K562 (cell line): Measurements from ENCODE around the gene RFT1. TPM values are rescaled to one million over a fixed set of nuclear protein-coding genes. Genes with fewer than 3 reads are reported as not detected.

Source experiments
- ASH1L ChIP-seq: fragments of 450-650 bp; IDR thresholded peaks from 2 replicates; pipeline ENCODE4 v1.6.1; 2018; ENCODE audit warnings: borderline replicate concordance, mild to moderate bottlenecking, low read depth; ENCODE audit not compliant: partially characterized antibody
- BRF2 ChIP-seq: IDR thresholded peaks from 3 replicates; pipeline ENCODE4 v1.6.1; 2011; ENCODE audit warnings: borderline replicate concordance, mild to moderate bottlenecking; ENCODE audit not compliant: insufficient read length, insufficient read depth
- CBFA2T3 ChIP-seq: fragments of 450-650 bp; IDR thresholded peaks from 2 replicates; pipeline ENCODE4 v1.6.1; 2017
- CSDE1 ChIP-seq, 2 experiments: fragments of 450-650 bp; IDR thresholded peaks; 2 replicates each; pipeline ENCODE4 v1.6.1; 2016; ENCODE audit warnings: mild to moderate bottlenecking in 1 of 2
- DEAF1 ChIP-seq: fragments of 450-650 bp; formaldehyde crosslinking; IDR thresholded peaks from 2 replicates; pipeline ENCODE4 v1.4.0; 2020; ENCODE audit warnings: mild to moderate bottlenecking, moderate library complexity
- E2F4 ChIP-seq: sonication (generic); formaldehyde crosslinking; IDR thresholded peaks from 2 replicates; pipeline ENCODE4 v1.8.0; 2022; ENCODE audit warnings: mild to moderate bottlenecking, low read depth, missing genetic modification reagents
- E2F6 ChIP-seq, 2 experiments: IDR thresholded peaks; 2 replicates each; pipeline ENCODE4 v1.6.1; 2011; ENCODE audit warnings: borderline replicate concordance in 1 of 2, control low read depth in 1 of 2, low read depth in 1 of 2, low read length in 1 of 2, mild to moderate bottlenecking in 1 of 2, mixed read lengths in 1 of 2, moderate library complexity in 1 of 2; ENCODE audit not compliant: insufficient read depth in 1 of 2, insufficient read length in 1 of 2, poor library complexity in 1 of 2, severe bottlenecking in 1 of 2; ENCODE audit errors: extremely low read depth in 1 of 2
- KAT7 ChIP-seq: sonication (generic); formaldehyde crosslinking; IDR thresholded peaks from 2 replicates; pipeline ENCODE4 v1.8.0; 2022; ENCODE audit warnings: missing genetic modification reagents, mild to moderate bottlenecking, borderline replicate concordance
- MED1 ChIP-seq: sonication (generic); formaldehyde crosslinking; IDR thresholded peaks from 2 replicates; pipeline ENCODE4 v1.8.1; 2023; ENCODE audit warnings: missing genetic modification reagents, borderline replicate concordance
- NBN ChIP-seq: fragments of 450-650 bp; IDR thresholded peaks from 2 replicates; pipeline ENCODE4 v1.6.1; 2016; ENCODE audit warnings: low read depth, mild to moderate bottlenecking
- RNF219 ChIP-seq: fragments of 250-450 bp; sonication (Bioruptor Pico); IDR thresholded peaks from 2 replicates; pipeline ENCODE4 v1.5.0; 2022; ENCODE audit warnings: mild to moderate bottlenecking
- SIN3A ChIP-seq, 2 experiments: fragments of 150-350 bp in 1 of 2; IDR thresholded peaks; 2 replicates each; pipeline ENCODE4 v1.6.1; 2011 to 2016; ENCODE audit warnings: borderline replicate concordance in 2 of 2, low read depth in 2 of 2, low read length in 2 of 2, mild to moderate bottlenecking in 2 of 2, moderate library complexity in 2 of 2; ENCODE audit not compliant: control insufficient read depth in 1 of 2
- TAF7 ChIP-seq: fragments of 450-650 bp; IDR thresholded peaks from 2 replicates; pipeline ENCODE4 v1.6.1; 2016; ENCODE audit warnings: missing genetic modification characterization, missing compliant biosample characterization
- ZFX ChIP-seq: sonication (generic); formaldehyde crosslinking; IDR thresholded peaks from 2 replicates; pipeline ENCODE4 v1.8.0; 2022; ENCODE audit warnings: mild to moderate bottlenecking, missing genetic modification reagents, moderate library complexity
- ZNF280A ChIP-seq: fragments of 450-650 bp; IDR thresholded peaks from 2 replicates; pipeline ENCODE4 v1.6.1; 2018; ENCODE audit warnings: mild to moderate bottlenecking, low read depth; ENCODE audit not compliant: partially characterized antibody
- ZNF57 ChIP-seq: fragments of 450-650 bp; formaldehyde crosslinking; IDR thresholded peaks from 2 replicates; pipeline ENCODE4 v1.4.0; 2020; ENCODE audit warnings: mild to moderate bottlenecking, moderate library complexity
- polyA plus RNA-seq, 8 experiments: library from polyadenylated mRNA; depleted of rRNA in 4 of 8; stranded (reverse) in 5 of 8; unstranded in 3 of 8; fragments of >200 nt; fragmentation: Nextera tagmentation in 2 of 8; fragmentation: Illumina TruSeq in 1 of 8; extraction: Ambion mirVana in 2 of 8; extraction: Trizol in 1 of 8; gene quantifications; 2 replicates each; pipeline versions ENCODE4 v1.2.1 to v1.2.3, GENCODE V29; 2011 to 2014; ENCODE audit warnings: inconsistent platforms in 1 of 8, missing spikeins in 1 of 8
- total RNA-seq, 7 experiments: library from RNA; depleted of rRNA in 6 of 7; stranded (reverse); fragments of >200 nt in 6 of 7; fragmentation: Illumina TruSeq in 2 of 7; extraction: Trizol in 2 of 7; gene quantifications; 2 replicates each; pipeline versions ENCODE4 v1.2.1 to v1.2.3, GENCODE V29; 2011 to 2021; ENCODE audit warnings: low replicate concordance in 1 of 7

RFT1 gene
- total and polyA plus RNA-seq, 9 of the 15 experiments (the other 6 are each of a cell fraction or from before 2014, with no cell fraction given), result 4.4 to 23.8 (median 8.9) TPM

- TF ChIP-seq TAF7 (tag), result no peak
- TF ChIP-seq MED1 (CRISPR knock-in tag), result no peak
- TF ChIP-seq ZNF57, result no peak
- no peak for TF ChIP-seq ASH1L
- TF ChIP-seq SIN3A (IDR thresholded peaks at IDR 0.05; ENCODE audit: borderline replicate concordance in 2 of 2, control insufficient read depth in 1 of 2, low read depth in 2 of 2, low read length in 2 of 2), result peak; percentile 67 to 70; a peak in 2 of 4 replicates
- no peak for TF ChIP-seq RNF219 (CRISPR knock-in tag)
- peak; percentile 55; the same call in 1 of the 2 replicates for TF ChIP-seq NBN
- peak in 1 of 2 experiments; percentile 62 for TF ChIP-seq E2F6 (IDR thresholded peaks at IDR 0.05; ENCODE audit: borderline replicate concordance in 1 of 2, extremely low read depth in 1 of 2, insufficient read depth in 1 of 2, insufficient read length in 1 of 2, low read depth in 1 of 2, low read length in 1 of 2, poor library complexity in 1 of 2, severe bottlenecking in 1 of 2)
- peak; percentile 31; the same call in 1 of the 2 replicates for TF ChIP-seq KAT7 (CRISPR knock-in tag)
- no peak for TF ChIP-seq DEAF1 (CRISPR knock-in tag)
- TF ChIP-seq CBFA2T3, result 0 out of 2 replicates have a peak, but pooled peaks have one; percentile 5
- TF ChIP-seq E2F4 (CRISPR knock-in tag), result no peak
- TF ChIP-seq CSDE1 (IDR thresholded peaks at IDR 0.05), result peak in 1 of 2 experiments; percentile 27; a peak in 1 of 4 replicates
- no peak for TF ChIP-seq ZNF280A
- peak; percentile 91 for TF ChIP-seq ZFX
- no peak for TF ChIP-seq BRF2
These were observed at the start of gene RFT1 (continued) for GRCh38 chr3:53130179-53131061.
